ENCODE results near the gene CD276.

The CD276 gene

DNA sequence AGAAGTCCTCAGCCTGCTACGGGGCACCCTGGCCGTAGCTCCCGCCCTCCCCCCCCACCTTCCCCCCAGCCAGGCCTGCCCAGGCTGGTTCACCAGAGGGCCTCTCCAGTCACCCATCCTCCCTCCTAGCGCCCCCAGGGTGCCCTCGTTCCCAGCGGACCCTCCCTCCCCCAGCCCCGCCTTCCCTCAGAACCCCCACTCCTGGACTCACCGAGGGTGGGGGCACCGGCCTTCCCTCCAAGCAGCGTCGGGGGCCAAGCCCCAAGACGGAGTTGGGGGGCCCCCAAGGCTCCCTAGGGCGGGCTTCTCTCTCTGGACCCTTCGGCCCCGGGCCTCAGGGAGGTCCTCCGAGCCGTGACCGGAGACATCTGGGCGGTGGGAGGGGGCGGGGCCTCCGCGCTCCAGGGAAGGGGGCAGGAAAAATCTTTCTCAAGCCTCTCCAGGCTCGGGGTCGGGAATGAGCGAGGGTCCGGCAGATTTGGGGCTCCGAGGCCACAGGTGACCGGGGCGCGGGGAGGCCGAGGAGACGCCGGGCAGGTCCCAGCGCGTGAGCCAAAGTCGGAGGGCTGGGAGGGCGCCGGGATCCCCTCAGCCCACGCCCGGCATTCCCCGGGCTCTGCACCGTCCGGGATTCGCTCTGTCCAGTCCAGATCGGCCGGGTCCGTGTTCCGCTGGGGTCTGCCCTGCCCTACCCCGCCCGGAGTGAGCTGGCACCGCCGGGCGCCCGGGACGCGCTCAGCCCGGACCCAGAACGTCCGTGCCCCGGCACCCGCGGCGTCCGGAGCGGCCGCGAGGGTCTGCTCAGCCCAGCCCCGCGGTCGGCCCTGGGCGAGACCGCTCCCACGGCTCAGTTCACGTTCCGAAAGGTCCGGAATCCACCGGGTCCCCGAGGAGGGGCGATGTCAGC, 68.0 kb downstream of the CD276 start:
- H3K36me3 ChIP-seq (ENCODE audit: control insufficient read depth, insufficient read depth, low read length) = no peaks in the 10 kb centered on the region
- H3K9me3 ChIP-seq (ENCODE audit: control insufficient read depth, low read length) = no peaks in the 10 kb centered on the region
- no peaks in the 10 kb centered on the region for H3K27me3 ChIP-seq (ENCODE audit: control insufficient read depth, insufficient read depth, low read length)
- TF ChIP-seq, protein P1, sequence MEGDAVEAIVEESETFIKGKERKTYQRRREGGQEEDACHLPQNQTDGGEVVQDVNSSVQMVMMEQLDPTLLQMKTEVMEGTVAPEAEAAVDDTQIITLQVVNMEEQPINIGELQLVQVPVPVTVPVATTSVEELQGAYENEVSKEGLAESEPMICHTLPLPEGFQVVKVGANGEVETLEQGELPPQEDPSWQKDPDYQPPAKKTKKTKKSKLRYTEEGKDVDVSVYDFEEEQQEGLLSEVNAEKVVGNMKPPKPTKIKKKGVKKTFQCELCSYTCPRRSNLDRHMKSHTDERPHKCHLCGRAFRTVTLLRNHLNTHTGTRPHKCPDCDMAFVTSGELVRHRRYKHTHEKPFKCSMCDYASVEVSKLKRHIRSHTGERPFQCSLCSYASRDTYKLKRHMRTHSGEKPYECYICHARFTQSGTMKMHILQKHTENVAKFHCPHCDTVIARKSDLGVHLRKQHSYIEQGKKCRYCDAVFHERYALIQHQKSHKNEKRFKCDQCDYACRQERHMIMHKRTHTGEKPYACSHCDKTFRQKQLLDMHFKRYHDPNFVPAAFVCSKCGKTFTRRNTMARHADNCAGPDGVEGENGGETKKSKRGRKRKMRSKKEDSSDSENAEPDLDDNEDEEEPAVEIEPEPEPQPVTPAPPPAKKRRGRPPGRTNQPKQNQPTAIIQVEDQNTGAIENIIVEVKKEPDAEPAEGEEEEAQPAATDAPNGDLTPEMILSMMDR (IDR thresholded peaks at IDR 0.05) = no peak
- H3K4me3 ChIP-seq (ENCODE audit: low read depth, low read length) = peak overlapping the region; percentile 44
- no peak overlapping the region for H3K9ac ChIP-seq
- no peaks in the 10 kb centered on the region for H3K4me1 ChIP-seq
- H3K27ac ChIP-seq = no peak overlapping the region
- peak overlapping the region; percentile 75 for H3K4me2 ChIP-seq (ENCODE audit: low read length)
- H3K79me2 ChIP-seq = no peaks in the 10 kb centered on the region
- H2AFZ ChIP-seq = peak overlapping the region; percentile 28

DNA sequence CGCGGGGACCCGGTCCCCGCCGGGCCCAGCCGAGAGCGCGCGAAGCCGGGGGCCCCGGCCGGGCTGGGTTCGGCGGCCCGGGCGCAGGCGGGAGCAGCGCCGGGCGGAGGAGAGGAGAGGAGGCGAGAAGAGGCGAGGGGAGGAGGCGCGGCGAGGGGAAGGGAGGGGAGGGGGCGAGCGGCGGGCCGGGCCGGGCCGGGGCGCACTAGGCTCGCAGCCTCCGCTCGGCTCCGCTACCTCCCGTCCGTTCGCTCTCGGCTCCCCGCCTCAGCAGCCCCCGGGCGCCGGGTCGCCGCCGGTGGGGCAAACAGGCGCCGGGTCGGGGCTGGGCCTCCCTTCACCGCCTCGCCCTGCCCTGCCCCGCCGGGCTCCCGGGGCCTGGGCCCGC, 68.6 kb downstream of the CD276 start:
- Histone ChIP-seq H3K9ac (no peak overlapping the region), H3K79me2 (no peaks in the 10 kb centered on the region), H3K27ac (no peak overlapping the region), H3K27me3 (ENCODE audit: control insufficient read depth, insufficient read depth, low read length) (no peaks in the 10 kb centered on the region), H3K36me3 (ENCODE audit: control insufficient read depth, insufficient read depth, low read length) (no peaks in the 10 kb centered on the region), H3K4me1 (no peaks in the 10 kb centered on the region), H2AFZ (no peak overlapping the region), H3K4me3 (ENCODE audit: low read depth, low read length) (peak overlapping the region; percentile 44), H3K9me3 (ENCODE audit: control insufficient read depth, low read length) (no peaks in the 10 kb centered on the region), H3K4me2 (ENCODE audit: low read length) (peak overlapping the region; percentile 75)
- TF ChIP-seq, protein P1 (IDR thresholded peaks at IDR 0.05) = no peak

DNA sequence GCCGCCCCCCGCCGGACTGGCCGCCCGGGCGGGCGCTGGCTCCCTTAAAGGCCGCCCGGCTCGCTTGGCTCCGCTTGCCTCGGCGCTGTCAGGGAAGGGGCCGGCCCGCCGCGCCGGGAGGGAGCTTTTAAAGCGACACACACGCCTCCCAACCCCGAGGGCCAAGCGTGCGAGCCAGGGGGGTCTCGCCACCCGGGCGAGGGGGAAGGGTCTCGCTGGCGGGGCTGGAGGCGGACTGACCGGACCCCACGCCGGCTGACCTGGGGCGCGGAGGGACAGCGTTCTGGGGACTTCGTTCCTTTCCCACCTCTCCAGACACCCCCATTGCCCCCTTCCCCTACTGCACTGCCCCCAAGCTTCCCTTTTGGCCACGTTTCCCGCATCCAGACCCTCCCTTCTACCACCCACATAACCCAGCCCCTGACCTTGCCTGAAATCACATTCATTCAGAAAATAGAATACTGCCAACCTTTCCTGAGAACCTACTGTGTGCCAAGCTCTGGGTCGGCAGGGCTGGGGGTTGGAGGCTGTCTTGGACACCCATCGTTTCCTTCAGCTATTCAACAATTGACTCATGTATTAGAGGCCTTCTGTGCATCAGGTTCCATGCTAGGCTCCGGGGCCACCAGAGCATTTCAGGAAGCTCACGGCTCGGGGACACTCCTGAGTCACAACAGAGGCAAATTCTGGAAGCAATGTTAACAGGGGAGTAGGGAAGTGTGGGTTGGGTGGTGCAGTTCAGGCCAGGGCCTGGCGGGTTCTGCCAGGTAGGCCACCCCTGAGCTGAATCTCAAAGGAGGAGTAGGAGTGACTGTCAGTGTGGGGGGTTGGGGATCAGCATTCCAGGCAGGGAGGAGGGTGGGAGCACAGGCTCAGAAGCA, 69.3 kb downstream of the CD276 start, which contains the start of gene INSYN1:
TSS of gene INSYN1 (minus strand) at position 102 of the 881 bp plus-strand sequence. CDS start 2,221 bp downstream, outside the sequence.
- Histone ChIP-seq H3K27me3 (ENCODE audit: control insufficient read depth, insufficient read depth, low read length) (no peaks in the 10 kb centered on the region), H3K4me2 (ENCODE audit: low read length) (peak within 1 kb of the TSS; percentile 75), H3K9me3 (ENCODE audit: control insufficient read depth, low read length) (no peaks in the 10 kb centered on the region), H3K4me1 (no peaks in the 10 kb centered on the region), H3K27ac (no peak within 1 kb of the TSS), H3K9ac (no peak within 1 kb of the TSS), H2AFZ (peak within 1 kb of the TSS; percentile 28), H3K79me2 (no peaks in the 10 kb centered on the region), H3K36me3 (ENCODE audit: control insufficient read depth, insufficient read depth, low read length) (no peaks in the 10 kb centered on the region), H3K4me3 (ENCODE audit: low read depth, low read length) (peak within 1 kb of the TSS; percentile 44)
- TF ChIP-seq, protein P1 (IDR thresholded peaks at IDR 0.05) = no peak

DNA sequence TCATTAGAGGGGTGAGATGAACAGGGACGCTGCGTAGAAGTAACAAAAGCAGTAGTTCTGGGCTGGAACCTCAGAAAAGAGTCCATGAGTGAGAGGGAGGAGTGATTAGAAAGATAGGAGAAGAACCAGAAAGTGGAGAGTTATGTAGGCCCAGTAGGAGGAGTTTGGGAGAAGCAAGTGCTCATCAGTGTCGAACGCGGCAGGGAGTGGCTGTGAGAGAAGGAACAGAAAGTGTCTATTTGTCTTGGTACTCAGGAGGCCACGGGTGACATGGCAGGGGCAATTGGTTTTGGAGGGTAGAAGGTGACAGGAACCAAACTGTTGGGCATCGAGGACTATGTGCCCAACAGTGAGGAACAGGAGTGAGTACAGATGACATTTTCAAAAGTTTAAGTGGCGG, 70.3 kb downstream of the CD276 start:
- TF ChIP-seq, protein P1 (IDR thresholded peaks at IDR 0.05) = no peak
- Histone ChIP-seq H3K4me2 (ENCODE audit: low read length) (no peak overlapping the region), H3K9me3 (ENCODE audit: control insufficient read depth, low read length) (no peaks in the 10 kb centered on the region), H3K9ac (no peak overlapping the region), H3K4me1 (no peaks in the 10 kb centered on the region), H3K36me3 (ENCODE audit: control insufficient read depth, insufficient read depth, low read length) (no peaks in the 10 kb centered on the region), H3K4me3 (ENCODE audit: low read depth, low read length) (no peak overlapping the region), H3K79me2 (no peaks in the 10 kb centered on the region), H3K27ac (no peak overlapping the region), H2AFZ (no peak overlapping the region), H3K27me3 (ENCODE audit: control insufficient read depth, insufficient read depth, low read length) (no peaks in the 10 kb centered on the region)

All from parathyroid adenoma (tissue), 2 donors.